Left lung (tissue), 10 donors: ENCODE measurements around the gene ESPN. TPM values are rescaled to one million over a fixed set of nuclear protein-coding genes. Genes with fewer than 3 reads are reported as not detected.

Source experiments
- ATAC-seq: fragments of 200-7000 bp; cut with Tn5 transposase; one replicate; pipeline ENCODE4 v1.9.1; 2020; ENCODE audit warnings: moderate library complexity
- DNase-seq, 4 donors: peaks; one replicate each; pipeline ENCODE4 v3.0.0-alpha.2; 2013 to 2020
- H3K27ac ChIP-seq, 2 donors: fragments of 200-600 bp; sonication (generic) in 1 of 2; one replicate each; pipeline versions ENCODE4 v1.5.0 to v1.8.0; 2020 to 2021
- H3K27me3 ChIP-seq, 2 donors: fragments of 200-600 bp; sonication (generic) in 1 of 2; one replicate each; pipeline versions ENCODE4 v1.5.0 to v1.8.0; 2020 to 2021
- H3K36me3 ChIP-seq, 2 donors: fragments of 200-600 bp; sonication (generic) in 1 of 2; one replicate each; pipeline versions ENCODE4 v1.5.0 to v1.8.0; 2020 to 2021
- H3K4me1 ChIP-seq, 2 donors: fragments of 200-600 bp; one replicate each; pipeline ENCODE4 v1.8.0; 2021
- H3K4me3 ChIP-seq, 2 donors: fragments of 200-600 bp; sonication (generic) in 1 of 2; one replicate each; pipeline versions ENCODE4 v1.5.0 to v1.8.0; 2020 to 2021; ENCODE audit warnings: mild to moderate bottlenecking in 1 of 2
- H3K9me3 ChIP-seq, 2 donors: fragments of 200-600 bp; sonication (generic) in 1 of 2; one replicate each; pipeline versions ENCODE4 v1.5.0 to v1.8.0; 2020 to 2021
- intact Hi-C, 2 donors: fragments of 100-400 bp; cut with DNase I; formaldehyde crosslinking; loops; one replicate each; pipeline versions ENCODE4 v1.11.2 to v1.14.2; 2022
- polyA plus RNA-seq, 6 donors: library from polyadenylated mRNA; unstranded; fragments of 120-200 nt; gene quantifications; one replicate each; pipeline ENCODE4 v1.2.1, GENCODE V29; 2013; ENCODE audit not compliant: insufficient read length in 6 of 6
- total RNA-seq, 2 donors: library from RNA; stranded (reverse); fragmentation: NEBNext Ultra II Directional; extraction: Animal tissue kit (Norgen Biotek cat#: 25700); gene quantifications; one replicate each; pipeline ENCODE4 v1.2.1, GENCODE V29; 2021
- TF ChIP-seq, protein P1 (sequence below), 2 donors: fragments of 200-600 bp; sonication (generic) in 1 of 2; IDR thresholded peaks; one replicate each; pipeline versions ENCODE4 v1.5.0 to v1.8.0; 2021; ENCODE audit warnings: antibody characterized with exemption in 2 of 2
- donor health status: DM: no; HTN: yes; CAD: no.
- donor health status: DM: no; HTN: no; CAD: no.

The ESPN gene
- total and polyA plus RNA-seq, 8 donors, result 1.2 to 3.7 (median 2.2) TPM

DNA sequence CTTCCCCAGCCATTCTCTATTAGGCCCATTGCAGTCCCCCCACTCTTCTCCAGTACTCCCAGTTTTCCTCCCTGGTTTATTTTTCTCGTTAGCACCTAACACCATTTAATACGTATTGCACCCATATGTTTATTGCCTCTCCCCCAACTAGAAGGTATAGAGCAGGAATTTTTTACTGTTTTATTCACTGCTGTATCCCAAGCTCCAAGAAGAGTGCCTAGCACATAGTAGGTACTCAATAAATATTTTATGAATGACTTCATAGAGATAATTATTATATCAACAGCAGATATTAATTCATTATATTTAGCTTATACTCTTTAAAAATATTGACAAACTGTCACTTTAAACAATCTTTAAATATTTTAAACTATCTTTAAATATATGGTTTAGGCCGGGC is 25.3 kb upstream of the ESPN start:
- peaks cover under 1 to 1% of the 10 kb centered on the region in 2 donors for H3K4me1 ChIP-seq
- H3K4me3 ChIP-seq, result no peak overlapping the region
- no peak for ATAC-seq
- H3K27me3 ChIP-seq, result peaks cover 0 to 21% of the 10 kb centered on the region in 2 donors
- H3K36me3 ChIP-seq, result no peaks in the 10 kb centered on the region
- no peak overlapping the region for H3K27ac ChIP-seq
- intact Hi-C loops, result no loop called here
- no peak for DNase-seq
- no peaks in the 10 kb centered on the region for H3K9me3 ChIP-seq
- TF ChIP-seq, protein P1, sequence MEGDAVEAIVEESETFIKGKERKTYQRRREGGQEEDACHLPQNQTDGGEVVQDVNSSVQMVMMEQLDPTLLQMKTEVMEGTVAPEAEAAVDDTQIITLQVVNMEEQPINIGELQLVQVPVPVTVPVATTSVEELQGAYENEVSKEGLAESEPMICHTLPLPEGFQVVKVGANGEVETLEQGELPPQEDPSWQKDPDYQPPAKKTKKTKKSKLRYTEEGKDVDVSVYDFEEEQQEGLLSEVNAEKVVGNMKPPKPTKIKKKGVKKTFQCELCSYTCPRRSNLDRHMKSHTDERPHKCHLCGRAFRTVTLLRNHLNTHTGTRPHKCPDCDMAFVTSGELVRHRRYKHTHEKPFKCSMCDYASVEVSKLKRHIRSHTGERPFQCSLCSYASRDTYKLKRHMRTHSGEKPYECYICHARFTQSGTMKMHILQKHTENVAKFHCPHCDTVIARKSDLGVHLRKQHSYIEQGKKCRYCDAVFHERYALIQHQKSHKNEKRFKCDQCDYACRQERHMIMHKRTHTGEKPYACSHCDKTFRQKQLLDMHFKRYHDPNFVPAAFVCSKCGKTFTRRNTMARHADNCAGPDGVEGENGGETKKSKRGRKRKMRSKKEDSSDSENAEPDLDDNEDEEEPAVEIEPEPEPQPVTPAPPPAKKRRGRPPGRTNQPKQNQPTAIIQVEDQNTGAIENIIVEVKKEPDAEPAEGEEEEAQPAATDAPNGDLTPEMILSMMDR (IDR thresholded peaks at IDR 0.05), result no peak

DNA sequence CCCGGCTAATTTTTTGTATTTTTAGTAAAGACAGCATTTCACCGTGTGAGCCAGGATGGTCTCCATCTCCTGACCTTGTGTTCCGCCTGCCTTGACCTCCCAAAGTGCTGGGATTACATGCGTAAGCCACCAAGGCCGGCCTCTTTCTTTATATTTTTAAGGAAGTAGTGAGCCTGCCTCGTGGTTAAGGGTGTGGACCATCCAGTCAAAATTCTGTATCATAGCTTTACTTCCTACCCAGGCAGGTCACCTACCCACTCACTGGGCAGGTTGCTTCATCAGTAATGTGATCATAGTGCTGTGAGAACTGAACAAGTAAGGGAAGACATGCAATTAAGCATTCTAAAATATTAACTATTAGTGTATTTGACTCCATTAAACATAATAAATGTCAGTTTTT is 22.9 kb upstream of the ESPN start:
- DNase-seq (no peak), ATAC-seq (peak; percentile 52)
- H3K36me3 ChIP-seq, result no peaks in the 10 kb centered on the region
- no peak overlapping the region for H3K27ac ChIP-seq
- peaks cover 2 to 39% of the 10 kb centered on the region in 2 donors for H3K27me3 ChIP-seq
- no peaks in the 10 kb centered on the region for H3K4me1 ChIP-seq
- H3K9me3 ChIP-seq, result no peaks in the 10 kb centered on the region
- H3K4me3 ChIP-seq, result no peak overlapping the region
- TF ChIP-seq, protein P1 (IDR thresholded peaks at IDR 0.05), result no peak
- intact Hi-C loops, result loop anchor here in 1 of 2 donors (5.0 kb wide), 1 partner anchor 39 kb away; no protein-coding TSS in a partner anchor

DNA sequence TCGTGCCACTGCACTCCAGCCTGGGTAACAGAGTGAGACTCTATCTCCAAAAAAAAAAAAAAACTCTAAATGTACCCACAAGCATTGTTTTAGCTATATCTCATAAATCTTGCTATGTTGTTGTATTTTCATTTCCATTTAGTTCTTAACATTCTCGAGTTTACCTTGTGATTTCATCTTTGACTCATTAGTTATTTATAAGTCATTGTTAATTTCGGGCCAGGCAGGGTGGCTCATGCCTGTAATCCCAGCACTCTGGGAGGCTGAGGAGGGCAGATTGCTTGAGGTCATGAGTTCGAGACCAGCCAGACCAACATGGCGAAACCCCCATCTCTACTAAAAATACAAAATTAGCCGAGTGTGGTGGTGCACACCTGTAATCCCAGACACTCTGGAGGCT is 16.6 kb upstream of the ESPN start:
- intact Hi-C loops, result no loop called here
- ATAC-seq, result no peak

DNA sequence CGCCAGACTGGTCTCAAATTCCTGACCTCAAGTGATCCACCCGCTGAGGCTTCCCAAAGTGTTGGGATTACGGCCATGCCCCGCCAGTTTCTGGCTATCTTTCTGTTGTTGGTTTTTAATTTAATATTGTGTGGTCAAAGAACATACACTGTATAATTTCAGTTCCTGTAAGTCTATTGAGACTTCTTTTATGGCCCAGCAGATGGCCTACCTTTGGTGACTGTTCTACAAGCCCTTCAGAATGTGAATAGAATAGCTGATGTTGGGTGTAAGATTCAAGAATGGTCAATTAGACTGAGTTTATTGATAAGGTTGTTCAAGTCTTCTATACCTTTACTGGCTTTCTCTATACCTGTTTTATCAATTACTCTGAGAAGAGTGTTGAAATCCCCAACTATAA is 15.5 kb upstream of the ESPN start:
- intact Hi-C loops, result no loop called here
- ATAC-seq, result no peak

More for the DNA sequence above, 16.6 kb upstream of the ESPN start:
- Histone ChIP-seq H3K27me3 (peaks cover 2 to 77% of the 10 kb centered on the region in 2 donors), H3K27ac (no peak overlapping the region), H3K36me3 (no peaks in the 10 kb centered on the region), H3K4me3 (no peak overlapping the region), H3K9me3 (no peaks in the 10 kb centered on the region), H3K4me1 (no peaks in the 10 kb centered on the region)
- DNase-seq, result no peak
- TF ChIP-seq, protein P1 (IDR thresholded peaks at IDR 0.05), result no peak

DNA sequence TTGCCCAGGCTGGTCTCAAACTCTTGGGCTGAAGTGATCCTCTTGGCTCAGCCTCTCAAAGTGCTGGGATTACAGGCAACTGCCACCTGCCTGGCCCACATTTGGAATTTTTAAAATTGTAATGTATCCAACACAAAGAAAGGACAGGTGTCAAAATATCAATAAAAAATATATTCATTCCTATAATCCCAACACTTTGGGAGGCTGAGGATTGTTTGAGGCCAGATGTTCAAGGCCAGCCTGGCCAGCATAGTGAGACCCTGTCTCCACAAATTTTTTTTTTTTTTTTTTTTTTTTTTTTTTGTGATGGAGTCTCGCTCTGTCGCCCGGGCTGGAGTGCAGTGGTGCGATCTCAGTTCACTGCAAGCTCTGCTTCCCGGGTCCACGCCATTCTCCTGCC is 14.8 kb upstream of the ESPN start:
- Histone ChIP-seq H3K4me3 (no peak overlapping the region), H3K27ac (no peak overlapping the region), H3K36me3 (no peaks in the 10 kb centered on the region), H3K4me1 (no peaks in the 10 kb centered on the region), H3K27me3 (peaks cover 2 to 94% of the 10 kb centered on the region in 2 donors), H3K9me3 (no peaks in the 10 kb centered on the region)
- DNase-seq (no peak), ATAC-seq (no peak)
- TF ChIP-seq, protein P1 (IDR thresholded peaks at IDR 0.05), result no peak
- intact Hi-C loops, result loop anchor here in 1 of 2 donors (10.0 kb wide), 1 partner anchor 155 kb away; no protein-coding TSS in a partner anchor

More for the DNA sequence above, 15.5 kb upstream of the ESPN start:
- no peak overlapping the region for H3K27ac ChIP-seq
- no peaks in the 10 kb centered on the region for H3K4me1 ChIP-seq
- no peak overlapping the region for H3K4me3 ChIP-seq
- no peak for DNase-seq
- H3K27me3 ChIP-seq, result peaks cover 2 to 87% of the 10 kb centered on the region in 2 donors
- TF ChIP-seq, protein P1 (IDR thresholded peaks at IDR 0.05), result no peak
- no peaks in the 10 kb centered on the region for H3K36me3 ChIP-seq
- no peaks in the 10 kb centered on the region for H3K9me3 ChIP-seq
